Astrocyte of the spinal cord (primary cell): ENCODE measurements around the gene SUN5.

ENCODE experiments used
- DNase-seq: peaks from one replicate; pipeline ENCODE4 v3.0.0; 2011; ENCODE audit warnings: low read depth, low spot score
- H3K4me3 ChIP-seq: 2 replicates; pipeline ENCODE4 v1.5.1; 2011; ENCODE audit warnings: low read depth, mild to moderate bottlenecking, low read length, moderate library complexity
- CTCF ChIP-seq: IDR thresholded peaks from 2 replicates; pipeline ENCODE4 v1.5.1; 2012; ENCODE audit warnings: low read depth, mild to moderate bottlenecking, low read length, inconsistent platforms
- in situ Hi-C: cut with HindIII; loops from 2 replicates; pipeline ENCODE4 v1.10.0; 2017; ENCODE audit warnings: low sequenced_read_pairs

SUN5 gene

GRCh38 chr20:33019465-33020277 is 15.4 kb upstream of the SUN5 start:
- no peak for DNase-seq
- H3K4me3 ChIP-seq = no peak overlapping the region

GRCh38 chr20:33018169-33018931 is 14.1 kb upstream of the SUN5 start:
- DNase-seq = no peak
- in situ Hi-C loops = no loop called here
- no peak for TF ChIP-seq CTCF
- H3K4me3 ChIP-seq = no peak overlapping the region

More at GRCh38 chr20:33019465-33020277, 15.4 kb upstream of the SUN5 start:
- in situ Hi-C loops = no loop called here
- TF ChIP-seq CTCF = no peak

GRCh38 chr20:33017542-33017941 is 13.3 kb upstream of the SUN5 start:
- H3K4me3 ChIP-seq = no peak overlapping the region
- DNase-seq = no peak
- no peak for TF ChIP-seq CTCF
- in situ Hi-C loops = no loop called here

GRCh38 chr20:33016581-33017109 is 12.4 kb upstream of the SUN5 start:
- DNase-seq = no peak
- TF ChIP-seq CTCF = no peak
- in situ Hi-C loops = no loop called here
- H3K4me3 ChIP-seq = no peak overlapping the region

- no peak for DNase-seq
- no peak for TF ChIP-seq CTCF
- H3K4me3 ChIP-seq = no peak overlapping the region
- in situ Hi-C loops = no loop called here
These were observed 11.7 kb upstream of the SUN5 start for GRCh38 chr20:33015700-33016580.

GRCh38 chr20:33015114-33015484 is 10.9 kb upstream of the SUN5 start:
- no peak overlapping the region for H3K4me3 ChIP-seq
- in situ Hi-C loops = no loop called here
- no peak for TF ChIP-seq CTCF
- no peak for DNase-seq
